Erythroblast (primary cell): ENCODE data around the gene PDIA3.

Source experiments
- GATA1 ChIP-seq: IDR thresholded peaks from 2 replicates; pipeline ENCODE4 v1.6.1; 2011; ENCODE audit warnings: low read depth, mild to moderate bottlenecking, control low read depth, low read length, moderate library complexity
- POLR2A ChIP-seq: IDR thresholded peaks from 2 replicates; pipeline ENCODE4 v1.6.1; 2011; ENCODE audit warnings: mild to moderate bottlenecking, low read length

GRCh38 chr15:43762824-43763223 lies 16.6 kb downstream of the PDIA3 start:
- TF ChIP-seq POLR2A (no peak), GATA1 (no peak)
